Loucy (cell line): ENCODE data around the gene IGSF9B.

ENCODE experiments used
- EZH2phosphoT487 ChIP-seq: fragments of 200-600 bp; IDR thresholded peaks from 2 replicates; pipeline ENCODE4 v1.6.1; 2018; ENCODE audit warnings: antibody characterized with exemption, mild to moderate bottlenecking, moderate library complexity, borderline replicate concordance
- TF ChIP-seq, protein P1 (sequence below): fragments of 200-600 bp; sonication (generic); conservative IDR thresholded peaks from 2 replicates; pipeline ENCODE4 v1.5.1; 2014; ENCODE audit warnings: mild to moderate bottlenecking, antibody characterized with exemption, low read length

DNA sequence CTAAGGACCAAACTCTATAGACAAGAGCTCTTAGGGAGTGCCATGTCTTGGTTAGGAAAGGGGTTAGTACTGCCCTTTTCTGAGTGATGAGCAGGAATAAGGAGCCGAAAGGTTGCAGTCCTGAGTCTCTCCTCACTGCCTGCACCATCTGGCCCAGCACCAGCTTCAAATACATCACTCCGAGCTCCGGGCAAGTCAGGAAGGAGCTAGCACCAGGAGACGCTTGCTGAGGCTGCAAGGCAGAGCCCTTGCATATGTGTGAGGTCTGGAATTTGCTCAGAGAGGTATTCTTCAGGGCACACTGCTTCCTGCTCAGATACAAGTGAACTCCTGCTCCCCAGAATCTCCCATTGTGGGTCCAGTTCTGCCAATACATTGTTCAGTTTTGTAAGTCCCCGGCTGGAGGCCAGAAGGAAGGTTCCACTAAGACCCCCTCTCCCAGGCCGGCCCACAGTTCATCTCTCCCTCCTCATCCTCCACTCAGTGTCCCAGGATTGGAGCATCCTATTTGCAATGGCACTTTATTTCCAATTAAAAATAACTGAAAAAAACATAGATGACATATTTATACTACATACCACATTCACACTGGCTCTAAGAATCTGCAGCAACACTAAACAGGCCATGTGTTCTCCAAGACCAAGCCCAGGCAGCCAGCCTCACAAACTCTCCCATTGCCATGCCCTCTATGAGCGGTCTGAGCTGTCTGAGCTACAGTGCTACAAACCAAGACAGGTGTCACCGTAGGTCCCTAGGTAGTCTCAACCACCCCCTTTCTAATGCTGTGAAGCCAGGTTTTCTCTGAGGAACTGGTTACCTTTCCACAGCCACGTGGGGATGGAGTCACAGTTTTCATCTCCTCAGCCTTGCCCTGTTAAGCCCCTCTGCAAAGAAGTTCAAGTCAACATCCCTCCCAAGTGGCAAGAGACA lies 56.3 kb downstream of the IGSF9B start:
- TF ChIP-seq, protein P1, sequence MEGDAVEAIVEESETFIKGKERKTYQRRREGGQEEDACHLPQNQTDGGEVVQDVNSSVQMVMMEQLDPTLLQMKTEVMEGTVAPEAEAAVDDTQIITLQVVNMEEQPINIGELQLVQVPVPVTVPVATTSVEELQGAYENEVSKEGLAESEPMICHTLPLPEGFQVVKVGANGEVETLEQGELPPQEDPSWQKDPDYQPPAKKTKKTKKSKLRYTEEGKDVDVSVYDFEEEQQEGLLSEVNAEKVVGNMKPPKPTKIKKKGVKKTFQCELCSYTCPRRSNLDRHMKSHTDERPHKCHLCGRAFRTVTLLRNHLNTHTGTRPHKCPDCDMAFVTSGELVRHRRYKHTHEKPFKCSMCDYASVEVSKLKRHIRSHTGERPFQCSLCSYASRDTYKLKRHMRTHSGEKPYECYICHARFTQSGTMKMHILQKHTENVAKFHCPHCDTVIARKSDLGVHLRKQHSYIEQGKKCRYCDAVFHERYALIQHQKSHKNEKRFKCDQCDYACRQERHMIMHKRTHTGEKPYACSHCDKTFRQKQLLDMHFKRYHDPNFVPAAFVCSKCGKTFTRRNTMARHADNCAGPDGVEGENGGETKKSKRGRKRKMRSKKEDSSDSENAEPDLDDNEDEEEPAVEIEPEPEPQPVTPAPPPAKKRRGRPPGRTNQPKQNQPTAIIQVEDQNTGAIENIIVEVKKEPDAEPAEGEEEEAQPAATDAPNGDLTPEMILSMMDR = no peak
- TF ChIP-seq EZH2phosphoT487 = no peak
